Hematopoietic multipotent progenitor cell treated with erythropoietin and hydrocortisone succinate and interleukin-3 and kit ligand, for 15 days (in vitro differentiated cells): Measurements from ENCODE around the gene PSTPIP1.

Experiments used
- DNase-seq: peaks from one replicate; pipeline ENCODE4 v3.0.0-alpha.2; 2015; ENCODE audit warnings: low spot score

PSTPIP1 gene

GRCh38 chr15:76998663-76999285 is 3.8 kb downstream of the PSTPIP1 start:
- DNase-seq: no peak

GRCh38 chr15:76999996-77000395 is 5.1 kb downstream of the PSTPIP1 start:
- DNase-seq: no peak

- DNase-seq: no peak
Measured at GRCh38 chr15:77001351-77001750, 6.4 kb downstream of the PSTPIP1 start.

DNA sequence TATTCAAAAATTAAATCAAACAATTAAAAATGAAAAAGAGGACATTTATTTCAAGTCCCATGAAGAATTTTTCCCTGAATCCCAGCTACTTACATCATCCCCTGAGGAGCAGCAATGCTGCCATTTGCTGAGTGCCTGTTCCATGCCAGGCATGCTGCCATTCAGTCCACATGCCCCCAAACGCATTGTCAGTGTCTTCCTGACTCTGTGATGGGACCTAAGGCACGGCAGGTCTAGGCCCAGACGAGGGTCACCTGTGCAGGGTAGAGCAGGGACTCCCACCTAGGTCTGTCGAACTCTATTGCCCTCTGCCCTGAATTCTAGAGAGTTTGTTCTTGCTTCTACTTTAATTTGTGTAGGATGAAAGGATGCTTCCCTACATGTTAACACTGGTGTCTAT is 7.0 kb downstream of the PSTPIP1 start:
- no peak for DNase-seq

DNA sequence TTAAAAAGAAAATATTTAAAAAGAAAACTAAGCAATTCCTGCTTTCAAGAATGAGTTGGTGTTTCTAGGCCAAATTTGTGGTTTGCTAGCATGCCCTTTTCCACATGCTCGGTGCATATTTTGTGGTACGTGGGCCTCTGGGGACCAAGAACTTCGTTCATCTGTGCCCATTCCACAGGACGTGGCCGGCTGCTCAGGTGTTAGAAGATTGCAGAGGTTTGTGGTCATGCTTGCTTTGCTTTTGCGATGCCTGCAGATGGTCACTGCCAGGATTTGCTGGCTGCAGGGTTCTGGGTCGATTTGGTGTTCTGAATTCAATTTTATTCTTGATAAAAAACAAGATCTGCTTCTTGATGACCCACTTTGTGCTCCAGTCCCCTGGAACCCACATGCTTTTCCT is 7.5 kb downstream of the PSTPIP1 start:
- no peak for DNase-seq

DNA sequence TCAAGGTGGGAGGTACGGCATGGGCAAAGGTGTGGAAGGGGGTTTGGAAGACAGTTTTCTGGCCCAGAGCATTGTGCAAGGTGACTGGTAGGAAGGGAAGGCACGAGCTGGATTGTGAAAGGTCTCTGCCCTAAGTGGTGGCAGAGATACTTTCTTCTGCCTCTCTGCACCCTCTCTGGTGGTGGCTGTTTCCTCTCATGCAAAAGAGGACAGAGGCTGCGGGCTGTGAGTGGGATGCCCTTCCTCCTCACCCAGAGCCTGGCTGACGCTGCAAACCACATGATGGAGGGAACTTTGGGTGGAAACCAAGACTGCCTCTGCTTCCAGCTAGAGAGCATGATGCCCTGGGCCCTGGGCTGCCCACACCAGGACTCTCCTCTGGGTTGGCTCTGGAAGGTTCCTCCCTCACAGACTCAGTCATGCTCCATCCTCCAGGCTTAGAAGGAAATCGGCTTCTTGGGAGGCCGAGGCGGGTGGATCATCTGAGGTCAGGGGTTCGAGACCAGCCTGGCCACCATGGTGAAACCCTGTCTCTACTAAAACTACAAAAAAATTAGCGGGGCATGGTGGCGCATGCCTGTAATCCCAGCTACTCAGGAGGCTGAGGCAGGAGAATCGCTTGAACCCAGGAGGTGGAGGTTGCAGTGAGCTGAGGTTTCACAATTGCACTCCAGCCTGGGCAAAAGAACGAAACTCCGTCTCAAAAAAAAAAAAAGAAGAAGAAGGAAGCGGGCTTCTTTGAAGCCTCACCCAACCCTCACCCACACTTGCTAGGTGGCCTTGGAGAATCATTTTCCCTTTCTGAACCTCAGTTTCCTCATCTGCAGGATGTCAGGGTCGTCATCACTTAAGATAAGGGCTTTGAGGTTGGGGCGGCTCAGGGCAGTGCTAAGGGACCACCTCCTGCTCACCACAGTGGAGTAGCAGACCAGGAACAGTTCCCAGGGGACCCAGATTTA is 8.3 kb downstream of the PSTPIP1 start:
- DNase-seq: no peak

GRCh38 chr15:77004189-77004588 is 9.3 kb downstream of the PSTPIP1 start:
- DNase-seq: no peak

GRCh38 chr15:77009176-77009575 is 14.2 kb downstream of the PSTPIP1 start:
- no peak for DNase-seq

DNA sequence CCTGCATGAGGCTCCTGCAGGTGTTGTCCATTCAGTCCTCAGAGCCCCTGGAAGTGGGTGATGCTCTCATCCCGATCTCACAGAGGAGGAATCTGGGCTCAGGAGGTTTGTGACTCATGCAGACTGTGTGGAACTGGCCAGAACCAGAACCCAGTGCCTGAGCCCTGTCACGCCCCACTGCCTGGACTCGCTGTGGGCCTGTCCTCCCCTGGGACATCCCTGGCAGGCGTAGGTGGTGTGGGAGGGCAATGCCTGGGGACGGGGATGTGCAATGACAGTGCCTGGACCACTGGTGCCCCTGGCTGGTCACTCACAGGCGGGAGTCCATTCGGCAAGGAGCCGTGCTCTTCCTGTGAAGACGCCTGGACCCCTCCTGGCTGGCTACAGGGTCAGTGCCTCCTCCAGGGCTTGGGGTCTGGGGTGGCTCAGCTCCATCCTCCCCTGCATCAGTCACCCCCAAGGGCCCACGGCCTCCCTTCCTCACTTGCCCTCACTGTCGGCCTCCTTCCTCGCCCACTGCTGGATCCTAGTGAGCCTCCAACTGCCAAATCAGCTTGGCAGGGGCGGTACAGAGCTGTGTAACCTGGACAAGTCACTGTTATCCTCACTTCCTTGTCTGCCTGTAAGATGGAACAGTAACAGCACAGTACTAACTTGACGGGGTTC is 14.9 kb downstream of the PSTPIP1 start:
- no peak for DNase-seq

DNA sequence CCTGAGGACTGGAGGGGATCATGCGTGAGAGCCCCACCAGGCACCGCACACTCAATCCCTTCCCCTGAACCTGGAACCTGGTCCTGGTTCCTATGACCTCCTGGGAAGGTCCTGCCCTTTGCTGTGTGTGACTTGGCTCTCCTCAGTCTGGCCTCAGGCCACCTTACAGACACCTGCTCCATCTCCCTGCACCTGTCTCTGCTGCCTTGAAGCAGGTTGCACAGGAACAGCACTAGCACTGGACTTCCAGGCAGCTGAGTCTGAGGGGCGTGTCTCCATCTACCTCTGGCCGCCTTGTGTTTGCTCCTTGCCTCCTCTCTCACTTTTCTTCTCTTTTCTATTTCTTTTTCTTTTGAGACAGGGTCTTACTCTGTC is 15.4 kb downstream of the PSTPIP1 start:
- no peak for DNase-seq

DNA sequence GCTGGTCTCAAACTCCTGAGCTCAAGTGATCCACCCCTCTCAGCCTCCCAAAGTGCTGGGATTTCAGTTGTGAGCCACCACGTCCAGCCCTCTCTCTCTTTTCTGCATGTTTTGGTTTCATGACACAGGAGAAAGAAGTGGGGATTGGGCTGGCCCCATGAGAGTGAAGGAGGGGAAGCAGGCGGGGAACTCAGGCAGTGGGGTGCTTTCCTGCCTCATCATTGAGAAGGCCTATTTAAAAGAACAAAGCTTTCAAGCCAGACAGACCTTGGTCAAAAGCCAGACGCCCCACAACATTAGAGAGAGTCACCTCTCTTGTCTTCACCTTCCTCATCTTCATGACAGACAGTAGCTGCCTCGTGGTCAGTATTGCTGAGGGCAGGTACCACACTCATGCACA is 15.9 kb downstream of the PSTPIP1 start:
- no peak for DNase-seq

- DNase-seq: no peak
Measured at GRCh38 chr15:77012117-77012712, 17.3 kb downstream of the PSTPIP1 start.

DNA sequence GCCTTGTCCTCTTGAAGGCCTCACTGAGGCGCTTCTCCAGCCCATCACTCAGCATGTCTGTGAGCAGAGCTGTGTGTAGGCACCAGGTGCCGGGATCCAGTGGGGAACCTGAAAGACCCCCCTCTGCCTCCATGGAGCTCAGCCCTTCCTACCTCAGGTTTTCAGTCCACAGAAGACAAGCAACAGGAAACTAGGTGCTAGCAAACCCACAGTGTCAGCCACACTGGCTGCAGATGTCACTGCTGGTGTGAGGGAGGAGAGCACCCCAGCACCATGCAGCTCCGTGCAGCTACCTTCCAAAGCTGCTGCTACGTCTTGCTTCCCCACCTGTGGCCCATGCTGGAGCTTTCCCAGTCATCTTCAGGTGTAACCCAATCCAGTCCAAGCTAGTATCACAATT is 17.9 kb downstream of the PSTPIP1 start:
- no peak for DNase-seq

DNA sequence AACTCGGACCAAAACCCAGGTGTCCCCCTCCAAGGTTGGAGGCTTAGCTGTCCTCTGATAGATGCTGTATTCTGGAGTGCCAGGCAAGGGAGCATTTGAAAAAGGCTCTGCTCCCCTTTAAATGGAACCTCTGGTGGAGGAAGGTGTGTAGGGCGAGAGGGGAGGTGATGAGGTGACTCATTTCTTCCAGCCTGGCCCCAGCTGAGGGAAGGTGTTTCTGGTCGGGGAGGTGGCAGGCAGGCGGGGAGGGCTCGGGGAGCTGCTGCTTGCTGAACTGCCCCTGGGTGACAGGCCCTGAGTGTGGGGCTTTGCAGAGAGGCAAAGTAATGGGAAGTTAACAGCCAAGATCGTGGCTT is 18.8 kb downstream of the PSTPIP1 start:
- DNase-seq: no peak

GRCh38 chr15:77014132-77015081 is 19.5 kb downstream of the PSTPIP1 start:
- no peak for DNase-seq

GRCh38 chr15:77015646-77016320 is 20.9 kb downstream of the PSTPIP1 start:
- no peak for DNase-seq

DNA sequence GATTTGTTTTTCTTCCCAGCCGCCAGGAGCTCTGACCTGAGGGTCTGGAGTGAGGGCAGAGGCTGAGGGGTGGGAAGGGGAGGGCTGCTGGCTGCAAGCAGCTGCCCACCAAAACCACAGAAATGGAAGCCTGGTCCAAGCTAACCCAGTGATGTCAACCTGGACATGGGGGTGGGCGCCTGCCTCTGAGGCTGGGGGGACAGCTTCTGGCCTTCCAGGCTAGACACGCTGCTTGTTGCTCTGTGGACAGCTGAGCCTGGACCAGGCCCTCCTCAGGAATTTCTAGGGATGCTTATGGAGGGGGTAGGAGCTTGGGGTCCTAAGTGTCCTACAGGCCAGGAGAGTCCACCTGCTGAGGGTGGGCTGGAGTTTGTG is 21.4 kb downstream of the PSTPIP1 start:
- DNase-seq: no peak

GRCh38 chr15:77017091-77017660 is 22.2 kb downstream of the PSTPIP1 start:
- DNase-seq: no peak

DNA sequence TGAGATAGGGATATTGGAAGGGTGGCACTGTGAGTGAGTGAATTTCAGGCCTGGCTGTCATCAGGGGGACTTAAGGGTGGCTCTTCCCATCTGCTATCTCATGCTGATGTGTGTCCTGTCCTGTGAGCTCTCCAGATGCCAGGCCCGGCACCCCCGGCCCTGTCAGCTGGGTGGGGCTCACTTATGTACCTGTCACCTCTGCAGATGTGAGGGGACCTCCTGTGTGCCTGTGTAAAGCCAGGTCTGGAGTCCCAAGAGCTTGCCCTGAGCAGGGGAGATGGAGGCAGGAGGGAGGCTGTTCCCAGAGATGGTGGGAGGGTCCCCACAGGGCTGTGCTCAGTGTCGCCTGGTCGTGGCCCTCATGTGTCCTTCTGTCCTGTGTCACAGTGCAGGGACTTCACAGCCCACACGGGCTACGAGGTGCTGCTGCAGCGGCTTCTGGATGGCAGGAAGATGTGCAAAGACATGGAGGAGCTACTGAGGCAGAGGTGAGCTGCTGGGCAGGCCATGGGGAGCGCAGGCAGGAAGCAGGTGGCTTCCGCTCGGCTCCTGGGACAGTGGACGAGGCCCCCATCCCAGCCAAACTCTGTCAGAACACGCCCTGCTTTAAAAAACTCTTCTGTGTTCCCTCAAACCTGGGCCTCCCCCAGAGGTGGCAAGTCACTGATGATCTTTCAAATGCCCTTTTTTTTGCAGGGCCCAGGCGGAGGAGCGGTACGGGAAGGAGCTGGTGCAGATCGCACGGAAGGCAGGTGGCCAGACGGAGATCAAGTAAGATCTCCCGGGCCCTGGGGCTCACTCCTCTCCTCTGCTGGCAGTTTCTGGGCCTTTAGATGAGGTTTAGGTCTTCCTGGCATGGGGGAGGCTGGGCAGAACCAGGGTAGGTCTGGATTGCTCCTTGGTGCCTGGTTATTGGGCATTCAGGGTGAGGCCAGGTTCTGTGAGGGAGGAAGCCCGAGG is 23.1 kb downstream of the PSTPIP1 start:
- DNase-seq: no peak
